Gastrocnemius medialis (tissue), 4 donors: ENCODE measurements around the gene USP46.

ENCODE experiments used
- POLR2A ChIP-seq, 2 donors: fragments of 450-650 bp; IDR thresholded peaks; one replicate each; pipeline ENCODE4 v1.6.1; 2017; ENCODE audit warnings: antibody characterized with exemption in 2 of 2, mild to moderate bottlenecking in 2 of 2, moderate library complexity in 2 of 2
- TF ChIP-seq, protein P1 (sequence below), 5 experiments: fragments of 450-650 bp in 3 of 5; fragments of 200-600 bp in 2 of 5; sonication (generic) in 2 of 5; IDR thresholded peaks in 4 of 5; conservative IDR thresholded peaks in 1 of 5; 1 replicate in 4 of 5; 2 replicates in 1 of 5; pipeline ENCODE4 v1.5.1; 2016 to 2019; ENCODE audit warnings: antibody characterized with exemption in 5 of 5, mild to moderate bottlenecking in 3 of 5, moderate library complexity in 3 of 5

DNA sequence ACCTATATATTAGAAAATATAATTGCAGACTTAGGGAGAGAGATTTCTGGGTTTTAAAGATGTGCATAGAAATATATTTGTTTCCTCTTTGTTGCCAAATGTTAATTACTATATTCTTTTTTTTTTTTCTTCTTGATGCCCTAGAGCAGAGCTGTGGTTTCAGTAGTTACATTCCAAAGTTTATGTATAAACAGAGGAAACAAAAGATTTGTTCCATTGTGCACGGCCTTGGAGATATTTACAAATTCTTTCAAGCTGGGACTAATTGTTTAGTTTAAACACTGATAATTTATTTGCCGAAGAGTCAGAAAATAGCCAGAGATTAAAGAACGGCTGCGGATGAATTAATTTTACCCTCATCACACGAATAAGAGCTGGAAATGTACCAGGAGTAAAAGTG lies 85.1 kb downstream of the USP46 start:
- TF ChIP-seq, protein P1, sequence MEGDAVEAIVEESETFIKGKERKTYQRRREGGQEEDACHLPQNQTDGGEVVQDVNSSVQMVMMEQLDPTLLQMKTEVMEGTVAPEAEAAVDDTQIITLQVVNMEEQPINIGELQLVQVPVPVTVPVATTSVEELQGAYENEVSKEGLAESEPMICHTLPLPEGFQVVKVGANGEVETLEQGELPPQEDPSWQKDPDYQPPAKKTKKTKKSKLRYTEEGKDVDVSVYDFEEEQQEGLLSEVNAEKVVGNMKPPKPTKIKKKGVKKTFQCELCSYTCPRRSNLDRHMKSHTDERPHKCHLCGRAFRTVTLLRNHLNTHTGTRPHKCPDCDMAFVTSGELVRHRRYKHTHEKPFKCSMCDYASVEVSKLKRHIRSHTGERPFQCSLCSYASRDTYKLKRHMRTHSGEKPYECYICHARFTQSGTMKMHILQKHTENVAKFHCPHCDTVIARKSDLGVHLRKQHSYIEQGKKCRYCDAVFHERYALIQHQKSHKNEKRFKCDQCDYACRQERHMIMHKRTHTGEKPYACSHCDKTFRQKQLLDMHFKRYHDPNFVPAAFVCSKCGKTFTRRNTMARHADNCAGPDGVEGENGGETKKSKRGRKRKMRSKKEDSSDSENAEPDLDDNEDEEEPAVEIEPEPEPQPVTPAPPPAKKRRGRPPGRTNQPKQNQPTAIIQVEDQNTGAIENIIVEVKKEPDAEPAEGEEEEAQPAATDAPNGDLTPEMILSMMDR (IDR thresholded peaks at IDR 0.05 in 4 of 5, conservative IDR thresholded peaks at IDR 0.05 in 1 of 5) = no peak
- TF ChIP-seq POLR2A (IDR thresholded peaks at IDR 0.05) = no peak
